Panc1 (cell line): ENCODE data around the gene STAC. TPM values are rescaled to one million over a fixed set of nuclear protein-coding genes. Genes with fewer than 3 reads are reported as not detected.

Experiments used
- ATAC-seq: fragments of 200-7000 bp; cut with Tn5 transposase; 2 replicates; pipeline ENCODE4 v1.9.1; 2020; ENCODE audit warnings: mild to moderate bottlenecking, moderate library complexity
- BruUV-seq: library from RNA; stranded (reverse); fragments of 400-500 nt; replicated peaks from 2 replicates; lab custom pipeline; 2021; lab: Mats Ljungman, UMichigan
- CTCF ChIA-PET: fragments of 300-600 bp; sonication (Branson Sonifier 250); formaldehyde crosslinking; loops from one replicate; lab custom pipeline; 2022; ENCODE audit warnings: antibody characterized with exemption; lab: Charles Lee
- POLR2A ChIA-PET: fragments of 300-600 bp; sonication (Branson Sonifier 250); formaldehyde crosslinking; loops from one replicate; lab custom pipeline; 2022; ENCODE audit warnings: antibody characterized with exemption; lab: Charles Lee
- DNase-seq: peaks from one replicate; pipeline ENCODE4 v3.0.0-alpha.2; 2010; ENCODE audit warnings: low read depth, low spot score
- H3K27ac ChIP-seq: 2 replicates; pipeline ENCODE4 v1.5.1; 2011; ENCODE audit warnings: mild to moderate bottlenecking, low read length, inconsistent platforms
- H3K27me3 ChIP-seq: fragments of 200-500 bp; sonication (Bioruptor generic); 2 replicates; pipeline ENCODE4 v1.6.0; 2014; ENCODE audit warnings: low read length, inconsistent platforms; ENCODE audit not compliant: control insufficient read depth, insufficient read depth
- H3K36me3 ChIP-seq: fragments of 200-500 bp; sonication (Bioruptor generic); 2 replicates; pipeline ENCODE4 v1.5.1; 2014; ENCODE audit warnings: inconsistent platforms, mild to moderate bottlenecking, low read length, moderate library complexity; ENCODE audit not compliant: control insufficient read depth, insufficient read depth
- H3K4me1 ChIP-seq: 2 replicates; pipeline ENCODE4 v1.5.1; 2011; ENCODE audit warnings: inconsistent platforms, mild to moderate bottlenecking, low read length, moderate library complexity; ENCODE audit not compliant: control insufficient read depth, insufficient read depth
- H3K4me3 ChIP-seq, 2 experiments: 2 replicates each; pipeline ENCODE4 v1.5.1; 2011 to 2012; ENCODE audit warnings: low read depth in 2 of 2, low read length in 2 of 2, mild to moderate bottlenecking in 2 of 2, inconsistent platforms in 1 of 2, moderate library complexity in 1 of 2
- H3K9me3 ChIP-seq: fragments of 200-500 bp; sonication (Bioruptor generic); 2 replicates; pipeline ENCODE4 v1.5.1; 2014; ENCODE audit warnings: low read depth, mild to moderate bottlenecking, inconsistent platforms, low read length, moderate library complexity; ENCODE audit not compliant: control insufficient read depth, insufficient read depth
- CTCF ChIP-seq: fragments of 450-650 bp; IDR thresholded peaks from 2 replicates; pipeline ENCODE4 v1.5.1; 2017; ENCODE audit warnings: mild to moderate bottlenecking
- POLR2AphosphoS5 ChIP-seq: IDR thresholded peaks from 2 replicates; pipeline ENCODE4 v1.6.1; 2012; ENCODE audit warnings: mild to moderate bottlenecking, low read depth, low read length, moderate library complexity
- SIN3A ChIP-seq: IDR thresholded peaks from 2 replicates; pipeline ENCODE4 v1.6.1; 2012; ENCODE audit warnings: low read depth, mild to moderate bottlenecking, low read length, moderate library complexity, borderline replicate concordance; ENCODE audit not compliant: insufficient read depth
- TCF7L2 ChIP-seq: IDR thresholded peaks from 2 replicates; pipeline ENCODE4 v1.6.1; 2011; ENCODE audit warnings: mild to moderate bottlenecking, low read depth, low read length, inconsistent platforms
- in situ Hi-C: cut with HindIII; loops from 2 replicates; pipeline ENCODE4 v1.10.0; 2016; ENCODE audit warnings: low sequenced_read_pairs, low pct_unique_long_range_greater_than_20kb
- intact Hi-C: fragments of 100-400 bp; cut with micrococcal nuclease; formaldehyde crosslinking; loops from one replicate; pipeline ENCODE4 v1.10.0; 2022; ENCODE audit not compliant: unreplicated experiment
- total RNA-seq: library from RNA; stranded (reverse); gene quantifications from one replicate; pipeline ENCODE4 v1.2.1, GENCODE V29; 2021; ENCODE audit not compliant: unreplicated experiment
- TF ChIP-seq, protein P1 (sequence below), 2 experiments: IDR thresholded peaks; 2 replicates each; pipeline ENCODE4 v1.6.1; 2011 to 2012; ENCODE audit warnings: low read depth in 2 of 2, control low read depth in 1 of 2, low read length in 1 of 2, mild to moderate bottlenecking in 1 of 2, moderate library complexity in 1 of 2; ENCODE audit not compliant: insufficient read depth in 1 of 2

Gene STAC
- total RNA-seq, 1 experiment from 2014 or later = 18.8 TPM

DNA sequence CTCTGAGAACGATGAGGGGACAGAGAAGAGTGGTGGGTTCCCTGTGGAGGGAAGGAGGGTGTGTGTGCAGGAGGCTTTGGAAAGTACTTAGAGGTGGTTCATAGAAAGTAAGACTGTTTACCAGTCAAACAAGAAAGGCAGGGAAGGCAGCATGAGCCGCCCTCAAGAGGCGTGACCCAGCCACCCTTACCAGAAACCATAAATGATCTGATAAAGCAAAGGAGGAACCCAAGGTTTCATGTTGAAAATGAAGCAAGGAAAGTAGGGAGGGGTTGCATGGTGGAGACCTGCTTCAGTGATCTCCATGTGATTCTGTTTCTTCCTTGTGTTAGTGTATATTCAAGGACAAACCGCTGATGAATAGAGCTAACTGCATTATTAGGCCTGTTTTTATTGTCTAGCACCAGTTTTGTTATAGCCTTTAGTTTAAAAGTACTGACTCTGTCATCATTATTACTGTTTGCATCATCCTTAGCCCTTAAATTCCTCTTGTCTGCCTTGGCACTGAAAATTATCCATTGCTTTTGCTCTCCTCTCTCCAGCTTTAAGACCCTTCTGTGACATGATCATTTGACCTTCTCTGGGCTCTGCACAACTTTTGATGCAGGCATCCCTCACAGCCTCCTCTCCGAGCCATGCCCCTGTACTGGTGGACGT is 96.1 kb downstream of the STAC start:
- Histone ChIP-seq H3K36me3 (no peaks in the 10 kb centered on the region), H3K27ac (no peak overlapping the region), H3K4me3 (no peak overlapping the region), H3K9me3 (no peaks in the 10 kb centered on the region), H3K4me1 (no peaks in the 10 kb centered on the region), H3K27me3 (no peaks in the 10 kb centered on the region)
- no TSS peak for BruUV-seq
- ChIA-PET POLR2A (no interaction called here), CTCF (no interaction called here)
- in situ Hi-C loops = no loop called here
- DNase-seq = no peak
- intact Hi-C loops = no loop called here
- TF ChIP-seq, protein P1, sequence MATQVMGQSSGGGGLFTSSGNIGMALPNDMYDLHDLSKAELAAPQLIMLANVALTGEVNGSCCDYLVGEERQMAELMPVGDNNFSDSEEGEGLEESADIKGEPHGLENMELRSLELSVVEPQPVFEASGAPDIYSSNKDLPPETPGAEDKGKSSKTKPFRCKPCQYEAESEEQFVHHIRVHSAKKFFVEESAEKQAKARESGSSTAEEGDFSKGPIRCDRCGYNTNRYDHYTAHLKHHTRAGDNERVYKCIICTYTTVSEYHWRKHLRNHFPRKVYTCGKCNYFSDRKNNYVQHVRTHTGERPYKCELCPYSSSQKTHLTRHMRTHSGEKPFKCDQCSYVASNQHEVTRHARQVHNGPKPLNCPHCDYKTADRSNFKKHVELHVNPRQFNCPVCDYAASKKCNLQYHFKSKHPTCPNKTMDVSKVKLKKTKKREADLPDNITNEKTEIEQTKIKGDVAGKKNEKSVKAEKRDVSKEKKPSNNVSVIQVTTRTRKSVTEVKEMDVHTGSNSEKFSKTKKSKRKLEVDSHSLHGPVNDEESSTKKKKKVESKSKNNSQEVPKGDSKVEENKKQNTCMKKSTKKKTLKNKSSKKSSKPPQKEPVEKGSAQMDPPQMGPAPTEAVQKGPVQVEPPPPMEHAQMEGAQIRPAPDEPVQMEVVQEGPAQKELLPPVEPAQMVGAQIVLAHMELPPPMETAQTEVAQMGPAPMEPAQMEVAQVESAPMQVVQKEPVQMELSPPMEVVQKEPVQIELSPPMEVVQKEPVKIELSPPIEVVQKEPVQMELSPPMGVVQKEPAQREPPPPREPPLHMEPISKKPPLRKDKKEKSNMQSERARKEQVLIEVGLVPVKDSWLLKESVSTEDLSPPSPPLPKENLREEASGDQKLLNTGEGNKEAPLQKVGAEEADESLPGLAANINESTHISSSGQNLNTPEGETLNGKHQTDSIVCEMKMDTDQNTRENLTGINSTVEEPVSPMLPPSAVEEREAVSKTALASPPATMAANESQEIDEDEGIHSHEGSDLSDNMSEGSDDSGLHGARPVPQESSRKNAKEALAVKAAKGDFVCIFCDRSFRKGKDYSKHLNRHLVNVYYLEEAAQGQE (IDR thresholded peaks at IDR 0.05; ENCODE audit: insufficient read depth in 1 of 2, low read depth in 2 of 2, low read length in 1 of 2) = no peak
- no peak for TF ChIP-seq CTCF
- TF ChIP-seq POLR2AphosphoS5 = no peak
- TF ChIP-seq TCF7L2 = no peak
- TF ChIP-seq SIN3A = no peak
- ATAC-seq = no peak

- H3K36me3 ChIP-seq = no peaks in the 10 kb centered on the region
- ATAC-seq = no peak
- no peaks in the 10 kb centered on the region for H3K27me3 ChIP-seq
- no peak overlapping the region for H3K27ac ChIP-seq
- no peaks in the 10 kb centered on the region for H3K9me3 ChIP-seq
- TF ChIP-seq SIN3A (no peak), POLR2AphosphoS5 (no peak), CTCF (no peak), TCF7L2 (no peak)
- TF ChIP-seq, protein P1 (IDR thresholded peaks at IDR 0.05; ENCODE audit: insufficient read depth in 1 of 2, low read depth in 2 of 2, low read length in 1 of 2) = no peak
- ChIA-PET POLR2A (no interaction called here), CTCF (no interaction called here)
- in situ Hi-C loops (no loop called here), intact Hi-C loops (no loop called here)
- H3K4me3 ChIP-seq = no peak overlapping the region
- no peaks in the 10 kb centered on the region for H3K4me1 ChIP-seq
- no peak for DNase-seq
- no TSS peak for BruUV-seq
Observed at GRCh38 chr3:36477655-36478054, 97.4 kb downstream of the STAC start.
